Thyroid gland (tissue), 4 donors: ENCODE measurements around the gene ONECUT2.

Experiments
- CTCF ChIP-seq, 6 experiments: fragments of 200-600 bp in 3 of 6; fragments of 450-650 bp in 3 of 6; sonication (generic) in 3 of 6; IDR thresholded peaks; one replicate each; pipeline ENCODE4 v1.5.1; 2016 to 2019; ENCODE audit warnings: antibody characterized with exemption in 6 of 6, mild to moderate bottlenecking in 2 of 6, inconsistent platforms in 1 of 6, moderate library complexity in 1 of 6
- POLR2A ChIP-seq, 2 donors: fragments of 450-650 bp; IDR thresholded peaks; one replicate each; pipeline ENCODE4 v1.6.1; 2017; ENCODE audit warnings: antibody characterized with exemption in 2 of 2, mild to moderate bottlenecking in 2 of 2, moderate library complexity in 1 of 2

- TF ChIP-seq CTCF (IDR thresholded peaks at IDR 0.05) (no peak), POLR2A (IDR thresholded peaks at IDR 0.05) (no peak)
Observed at GRCh38 chr18:57538614-57539013, 103.4 kb downstream of the ONECUT2 start.
